NCI-H446 treated with DMSO at 0.1 percent for 48 hours (cell line): ENCODE data around the gene CELF2.
"Not testable (repeated sequence)": the region's sequence is repeated elsewhere in the genome, so short reads cannot be mapped to it uniquely, and the experiment has no call there.

Experiments used
- DNase-seq: peaks from one replicate; lab custom pipeline; 2025; lab: John Stamatoyannopoulos, UW

CELF2 gene

GRCh38 chr10:11175823-11176243 lies 158.2 kb downstream of the CELF2 start:
- DNase-seq, result no peak

- no peak for DNase-seq
Observed at GRCh38 chr10:11176746-11177145, 159.1 kb downstream of the CELF2 start.

- DNase-seq, result no peak
Observed at GRCh38 chr10:11177381-11177780, 159.7 kb downstream of the CELF2 start.

GRCh38 chr10:11177926-11178471 lies 160.3 kb downstream of the CELF2 start:
- no peak for DNase-seq

GRCh38 chr10:11178606-11179515 lies 161.2 kb downstream of the CELF2 start:
- no peak for DNase-seq

GRCh38 chr10:11179516-11180105 lies 161.9 kb downstream of the CELF2 start:
- DNase-seq, result no peak

DNA sequence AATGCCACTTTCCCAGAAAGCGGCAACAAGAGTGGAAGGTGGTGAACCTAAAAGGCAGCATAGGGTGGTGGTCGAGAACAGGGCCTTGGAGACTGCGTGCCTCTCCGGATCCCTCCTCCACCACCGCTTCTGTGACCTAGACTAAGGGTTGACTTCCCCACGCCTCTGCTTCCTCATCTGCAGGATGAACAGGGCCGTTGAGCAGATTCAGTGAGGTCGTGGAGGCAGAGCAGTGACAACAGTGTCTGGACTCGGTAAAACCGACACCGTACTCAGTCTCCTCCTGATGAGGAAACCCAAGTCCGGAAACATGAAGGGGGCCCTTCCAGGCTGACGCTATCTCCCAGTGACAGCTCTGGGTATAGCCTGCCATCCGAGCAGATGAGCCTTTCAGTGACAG lies 162.6 kb downstream of the CELF2 start:
- no peak for DNase-seq

- DNase-seq, result peak; percentile 15
Observed at GRCh38 chr10:11181978-11182377, 164.3 kb downstream of the CELF2 start.

- DNase-seq, result no peak
Observed at GRCh38 chr10:11183015-11183414, 165.3 kb downstream of the CELF2 start.

DNA sequence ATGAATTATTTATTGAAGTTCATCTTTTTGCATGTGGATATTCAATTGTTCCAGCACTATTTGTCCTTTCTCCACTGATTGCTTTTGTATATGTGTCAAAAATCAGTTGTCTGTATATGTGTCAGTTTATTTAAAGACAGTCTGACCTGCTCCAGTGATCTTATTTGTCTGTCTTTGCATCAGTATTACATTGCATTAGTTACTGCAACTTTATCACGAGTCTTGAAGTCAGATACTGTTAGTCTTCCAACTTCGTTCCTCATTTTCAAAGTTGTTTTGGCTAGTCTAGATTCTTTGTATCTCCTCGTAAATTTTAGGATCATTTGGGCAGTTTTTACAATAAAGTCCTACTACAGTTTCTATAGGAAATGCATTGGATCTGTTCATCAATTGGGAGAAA lies 166.4 kb downstream of the CELF2 start:
- no peak for DNase-seq

GRCh38 chr10:11185128-11185665 lies 167.5 kb downstream of the CELF2 start:
- DNase-seq, result not testable (repeated sequence)

DNA sequence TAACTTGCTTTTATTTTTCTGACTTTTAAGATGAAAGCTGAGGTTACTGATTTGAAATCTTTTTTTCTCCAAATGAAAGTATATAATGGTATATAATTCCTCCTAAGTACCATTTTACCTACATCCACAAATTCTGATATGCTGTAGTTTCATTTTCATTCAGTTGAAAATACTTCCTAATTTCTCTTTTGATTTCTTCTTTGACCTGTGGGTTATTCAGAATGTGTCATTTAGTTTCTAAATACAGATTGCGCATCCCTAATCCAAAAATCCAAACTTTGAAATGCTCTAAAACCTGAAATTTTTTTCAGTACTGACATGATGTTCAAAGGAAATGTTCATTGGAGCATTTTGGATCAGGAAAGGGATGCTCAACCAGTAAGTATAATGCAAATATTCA lies 168.7 kb downstream of the CELF2 start:
- no peak for DNase-seq

DNA sequence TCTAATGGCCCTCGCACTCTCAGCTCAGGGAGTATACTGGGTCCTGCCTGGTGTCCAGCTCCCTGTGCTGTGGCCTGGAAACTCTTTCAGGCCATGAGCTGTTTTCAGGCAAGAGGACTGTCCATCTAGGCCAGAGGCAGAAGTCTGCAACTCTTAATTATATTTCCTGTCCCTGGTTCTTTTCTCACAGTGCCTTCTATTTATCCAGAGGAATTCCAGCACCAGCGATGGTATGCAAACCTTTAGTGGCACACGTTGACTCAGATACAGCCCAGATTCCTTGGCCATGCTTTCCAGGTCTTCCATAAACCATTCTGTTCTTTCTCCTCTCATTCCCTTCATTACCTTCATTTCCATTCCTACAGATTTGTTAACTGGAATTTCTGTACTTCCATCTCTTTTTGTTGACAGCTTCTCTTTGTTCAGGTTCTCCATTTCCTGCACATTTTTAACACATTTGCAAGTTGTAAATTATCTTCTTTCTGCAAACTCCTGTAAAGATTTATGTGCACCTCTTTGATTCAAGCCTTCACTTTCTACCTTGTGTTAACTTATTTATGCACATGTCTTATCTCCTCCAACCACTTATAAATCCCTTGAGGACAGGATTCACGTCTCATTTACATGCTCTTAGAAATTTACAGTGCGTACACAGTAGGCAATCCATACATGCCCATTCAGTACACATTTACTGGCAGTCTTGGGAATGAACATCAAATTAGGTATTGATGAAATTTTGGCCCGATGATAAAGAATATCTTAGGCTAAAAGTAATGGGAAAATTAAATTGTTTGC lies 172.1 kb downstream of the CELF2 start:
- no peak for DNase-seq

GRCh38 chr10:11191190-11191589 lies 173.5 kb downstream of the CELF2 start:
- no peak for DNase-seq

GRCh38 chr10:11191678-11192077 lies 174.0 kb downstream of the CELF2 start:
- DNase-seq, result no peak

- DNase-seq, result no peak
Observed at GRCh38 chr10:11192304-11193000, 174.8 kb downstream of the CELF2 start.

- DNase-seq, result no peak
Observed at GRCh38 chr10:11193001-11193551, 175.4 kb downstream of the CELF2 start.

DNA sequence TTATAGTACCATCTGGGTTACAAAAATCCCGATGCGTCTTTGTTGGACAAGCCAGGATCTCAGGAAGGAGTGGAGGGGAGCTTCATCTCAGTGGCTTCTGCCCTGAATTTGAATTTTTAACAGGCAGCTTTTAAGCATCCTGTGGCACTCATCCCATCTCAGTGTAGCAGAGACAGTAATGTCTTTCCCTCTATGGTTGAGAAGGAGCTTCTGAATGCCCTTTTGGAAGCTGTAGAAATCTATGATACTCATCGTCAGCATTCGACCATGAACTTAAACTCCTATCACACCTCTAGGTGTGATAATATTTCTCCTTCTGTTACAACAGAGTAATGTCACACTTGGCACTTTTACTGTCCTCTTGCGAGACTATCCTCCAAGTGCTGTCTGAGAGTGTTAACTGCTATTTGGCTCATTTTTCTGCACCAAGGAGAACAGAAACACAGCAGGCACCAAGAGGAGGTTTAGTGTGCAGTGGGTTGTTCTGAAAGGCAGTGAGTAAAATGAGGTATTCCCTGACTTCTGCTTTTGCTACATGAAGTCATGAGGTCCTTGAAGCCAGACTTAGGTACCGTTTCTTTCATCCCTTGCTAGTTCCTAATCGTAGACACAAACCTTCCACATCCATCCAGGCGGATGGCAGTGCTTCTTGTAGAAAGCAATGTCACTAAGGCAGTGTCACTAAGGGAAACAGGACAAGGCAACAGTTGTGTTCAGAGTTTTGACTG lies 177.4 kb downstream of the CELF2 start:
- DNase-seq, result no peak

GRCh38 chr10:11195623-11196022 lies 178.0 kb downstream of the CELF2 start:
- no peak for DNase-seq

DNA sequence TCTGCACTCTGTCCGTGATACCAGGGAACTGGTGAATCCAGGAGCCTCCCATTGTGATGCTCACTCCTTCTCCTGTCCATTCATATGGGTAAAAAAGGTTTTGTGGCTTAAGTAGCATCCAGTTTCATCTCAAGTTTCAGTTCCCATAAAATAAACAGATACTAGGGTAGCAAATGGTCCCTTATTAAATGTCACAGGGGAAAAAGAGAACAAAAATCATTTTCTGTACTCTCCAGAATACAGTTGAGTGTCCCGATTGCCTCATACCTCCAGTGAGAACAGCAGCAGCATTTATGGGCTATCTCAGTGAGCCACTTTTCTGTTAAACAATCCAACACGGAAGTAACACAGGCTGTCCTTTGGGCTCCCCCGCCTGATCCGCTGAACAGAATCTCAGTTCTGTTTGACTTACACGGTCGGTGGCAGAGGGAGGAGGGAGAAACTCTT lies 179.6 kb downstream of the CELF2 start:
- DNase-seq, result no peak
